Fibroblast of lung (primary cell): ENCODE results near the gene ABO. TPM values are rescaled to one million over a fixed set of nuclear protein-coding genes. Genes with fewer than 3 reads are reported as not detected.

Experiments used
- DNase-seq, 2 donors: peaks; one replicate each; pipeline versions ENCODE4 v3.0.0 to v3.0.0-alpha.2; 2010; ENCODE audit warnings: low read depth in 2 of 2
- H2AFZ ChIP-seq: 2 replicates; pipeline ENCODE4 v1.5.1; 2012; ENCODE audit warnings: low read length, control low read depth, inconsistent platforms
- H3K27ac ChIP-seq: 2 replicates; pipeline ENCODE4 v1.5.1; 2011; ENCODE audit warnings: low read length, control low read depth; ENCODE audit not compliant: insufficient read depth
- H3K27me3 ChIP-seq: 2 replicates; pipeline ENCODE4 v1.5.1; 2011; ENCODE audit warnings: mild to moderate bottlenecking, low read length; ENCODE audit not compliant: control insufficient read depth, insufficient read depth
- H3K36me3 ChIP-seq: 2 replicates; pipeline ENCODE4 v1.5.1; 2011; ENCODE audit warnings: low read length; ENCODE audit not compliant: control insufficient read depth, insufficient read depth
- H3K4me1 ChIP-seq: 2 replicates; pipeline ENCODE4 v1.5.1; 2011; ENCODE audit warnings: low read length; ENCODE audit not compliant: control insufficient read depth, insufficient read depth; ENCODE audit errors: extremely low read depth
- H3K4me2 ChIP-seq: 2 replicates; pipeline ENCODE4 v1.5.1; 2011; ENCODE audit warnings: low read length, control low read depth; ENCODE audit not compliant: insufficient read depth; ENCODE audit errors: extremely low read depth
- H3K4me3 ChIP-seq, 4 experiments: fragments of 200-600 bp in 1 of 4; sonication (generic) in 1 of 4; replicated peaks in 1 of 4; 2 replicates each; pipeline ENCODE4 v1.5.1; 2011 to 2016; ENCODE audit warnings: low read length in 4 of 4, low read depth in 3 of 4, mild to moderate bottlenecking in 3 of 4, control low read depth in 2 of 4, inconsistent platforms in 1 of 4, mixed read lengths in 1 of 4; ENCODE audit not compliant: insufficient read depth in 1 of 4; ENCODE audit errors: control extremely low read depth in 1 of 4
- H3K79me2 ChIP-seq: 2 replicates; pipeline ENCODE4 v1.5.1; 2012; ENCODE audit warnings: mild to moderate bottlenecking, low read length, inconsistent platforms; ENCODE audit not compliant: control insufficient read depth, insufficient read depth
- H3K9ac ChIP-seq: 2 replicates; pipeline ENCODE4 v1.5.1; 2011; ENCODE audit warnings: mild to moderate bottlenecking, low read length, control low read depth; ENCODE audit not compliant: insufficient read depth
- H3K9me3 ChIP-seq: 2 replicates; pipeline ENCODE4 v1.5.1; 2012; ENCODE audit warnings: low read depth, low read length; ENCODE audit not compliant: control insufficient read depth, insufficient read depth
- H4K20me1 ChIP-seq: 2 replicates; pipeline ENCODE4 v1.5.1; 2011; ENCODE audit warnings: low read length; ENCODE audit not compliant: control insufficient read depth, insufficient read depth; ENCODE audit errors: extremely low read depth
- EZH2 ChIP-seq: IDR thresholded peaks from 2 replicates; pipeline ENCODE4 v1.5.1; 2012; ENCODE audit warnings: low read length, control low read depth, mild to moderate bottlenecking; ENCODE audit errors: missing control alignments
- polyA plus RNA-seq, 2 donors: library from polyadenylated mRNA; depleted of rRNA in 1 of 2; stranded (reverse) in 1 of 2; unstranded in 1 of 2; fragments of >200 nt; gene quantifications; 2 replicates each; pipeline ENCODE4 v1.2.1, GENCODE V29; 2011 to 2012; ENCODE audit warnings: missing spikeins in 1 of 2
- total RNA-seq: library from RNA; depleted of rRNA; stranded (reverse); fragments of >200 nt; gene quantifications from 2 replicates; pipeline ENCODE4 v1.2.1, GENCODE V29; 2014
- TF ChIP-seq, protein P1 (sequence below), 2 donors: IDR thresholded peaks in 1 of 2; conservative IDR thresholded peaks in 1 of 2; 1 replicate in 1 of 2; 2 replicates in 1 of 2; pipeline ENCODE4 v1.5.1; 2011 to 2012; ENCODE audit warnings: low read length in 2 of 2, control low read depth in 1 of 2, inconsistent platforms in 1 of 2, low read depth in 1 of 2, mild to moderate bottlenecking in 1 of 2

ABO gene
- total and polyA plus RNA-seq, 2 donors (not counting 1 experiment from before 2014, with no cell fraction given) = not detected

- H2AFZ ChIP-seq = no peak overlapping the region
- DNase-seq = no peak
These were observed 47.6 kb downstream of the ABO start for GRCh38 chr9:133227242-133227860.

DNA sequence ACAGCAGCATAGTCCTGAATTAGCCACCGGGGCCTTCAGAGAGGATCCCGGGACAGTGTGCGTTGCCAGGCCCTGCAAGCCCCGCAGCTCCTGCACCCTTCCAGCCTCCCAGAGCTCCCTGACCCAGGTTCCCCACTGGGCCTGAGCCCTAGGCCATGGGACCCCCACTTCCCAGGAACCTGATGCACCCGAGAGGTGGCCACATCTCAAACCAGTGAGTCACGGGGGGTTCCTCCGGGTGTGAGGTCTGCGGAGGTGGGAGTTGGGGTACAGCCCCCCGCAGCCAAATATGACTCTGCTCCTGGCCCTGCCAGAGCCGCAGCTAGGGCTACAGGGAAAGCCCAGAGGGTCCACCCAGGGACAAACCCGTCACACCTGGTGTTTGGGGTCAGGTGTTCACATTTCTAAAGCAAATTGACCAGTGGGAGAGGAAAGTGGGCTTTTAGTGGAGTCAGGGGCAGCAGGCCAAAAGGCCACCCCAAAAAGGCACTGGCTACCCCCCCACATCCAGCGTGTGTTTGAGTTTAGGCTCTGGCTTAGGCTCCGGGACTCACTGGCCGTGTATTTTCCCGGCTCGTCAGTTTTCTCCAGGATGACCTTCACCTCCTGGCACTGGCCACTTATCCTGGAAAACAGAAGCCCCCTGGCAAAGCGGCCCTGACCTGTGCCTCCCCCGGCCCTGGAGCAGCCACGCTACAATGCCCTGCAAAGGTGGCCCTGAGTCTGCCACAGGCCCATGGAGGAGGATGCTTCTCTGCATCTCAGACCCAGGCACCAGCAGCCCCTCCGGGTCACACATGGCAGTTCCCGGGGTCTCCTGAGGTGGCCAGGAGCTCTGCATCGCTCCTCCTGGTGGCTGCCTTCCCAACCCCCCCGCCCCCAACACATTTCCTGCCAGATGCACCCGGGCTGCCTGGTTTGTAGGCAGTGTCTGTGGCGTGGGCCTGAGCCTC is 48.5 kb downstream of the ABO start:
- Histone ChIP-seq H3K4me3 (no peak overlapping the region), H3K9me3 (no peaks in the 10 kb centered on the region), H3K4me2 (no peak overlapping the region), H3K36me3 (no peaks in the 10 kb centered on the region), H3K79me2 (no peaks in the 10 kb centered on the region), H3K4me1 (no peaks in the 10 kb centered on the region), H3K9ac (no peak overlapping the region), H2AFZ (no peak overlapping the region), H3K27ac (no peak overlapping the region), H4K20me1 (no peaks in the 10 kb centered on the region), H3K27me3 (no peaks in the 10 kb centered on the region)
- TF ChIP-seq, protein P1, sequence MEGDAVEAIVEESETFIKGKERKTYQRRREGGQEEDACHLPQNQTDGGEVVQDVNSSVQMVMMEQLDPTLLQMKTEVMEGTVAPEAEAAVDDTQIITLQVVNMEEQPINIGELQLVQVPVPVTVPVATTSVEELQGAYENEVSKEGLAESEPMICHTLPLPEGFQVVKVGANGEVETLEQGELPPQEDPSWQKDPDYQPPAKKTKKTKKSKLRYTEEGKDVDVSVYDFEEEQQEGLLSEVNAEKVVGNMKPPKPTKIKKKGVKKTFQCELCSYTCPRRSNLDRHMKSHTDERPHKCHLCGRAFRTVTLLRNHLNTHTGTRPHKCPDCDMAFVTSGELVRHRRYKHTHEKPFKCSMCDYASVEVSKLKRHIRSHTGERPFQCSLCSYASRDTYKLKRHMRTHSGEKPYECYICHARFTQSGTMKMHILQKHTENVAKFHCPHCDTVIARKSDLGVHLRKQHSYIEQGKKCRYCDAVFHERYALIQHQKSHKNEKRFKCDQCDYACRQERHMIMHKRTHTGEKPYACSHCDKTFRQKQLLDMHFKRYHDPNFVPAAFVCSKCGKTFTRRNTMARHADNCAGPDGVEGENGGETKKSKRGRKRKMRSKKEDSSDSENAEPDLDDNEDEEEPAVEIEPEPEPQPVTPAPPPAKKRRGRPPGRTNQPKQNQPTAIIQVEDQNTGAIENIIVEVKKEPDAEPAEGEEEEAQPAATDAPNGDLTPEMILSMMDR (conservative IDR thresholded peaks at IDR 0.05 in 1 of 2, IDR thresholded peaks at IDR 0.05 in 1 of 2; ENCODE audit: low read depth in 1 of 2, low read length in 2 of 2) = no peak
- no peak for TF ChIP-seq EZH2
- no peak for DNase-seq

More at GRCh38 chr9:133227242-133227860, 47.6 kb downstream of the ABO start:
- Histone ChIP-seq H4K20me1 (no peaks in the 10 kb centered on the region), H3K4me3 (no peak overlapping the region), H3K27ac (no peak overlapping the region), H3K4me2 (no peak overlapping the region), H3K79me2 (no peaks in the 10 kb centered on the region), H3K4me1 (no peaks in the 10 kb centered on the region), H3K27me3 (no peaks in the 10 kb centered on the region), H3K9ac (no peak overlapping the region), H3K9me3 (no peaks in the 10 kb centered on the region), H3K36me3 (no peaks in the 10 kb centered on the region)
- TF ChIP-seq, protein P1 (conservative IDR thresholded peaks at IDR 0.05 in 1 of 2, IDR thresholded peaks at IDR 0.05 in 1 of 2; ENCODE audit: low read depth in 1 of 2, low read length in 2 of 2) = no peak

GRCh38 chr9:133225171-133226011 is 49.6 kb downstream of the ABO start:
- Histone ChIP-seq H3K4me3 (no peak overlapping the region), H3K36me3 (no peaks in the 10 kb centered on the region), H3K27me3 (no peaks in the 10 kb centered on the region), H3K4me1 (no peaks in the 10 kb centered on the region), H3K9me3 (no peaks in the 10 kb centered on the region), H3K27ac (no peak overlapping the region), H4K20me1 (no peaks in the 10 kb centered on the region), H3K9ac (no peak overlapping the region), H3K4me2 (no peak overlapping the region), H3K79me2 (no peaks in the 10 kb centered on the region), H2AFZ (no peak overlapping the region)
- no peak for TF ChIP-seq EZH2
- TF ChIP-seq, protein P1 (conservative IDR thresholded peaks at IDR 0.05 in 1 of 2, IDR thresholded peaks at IDR 0.05 in 1 of 2; ENCODE audit: low read depth in 1 of 2, low read length in 2 of 2) = no peak
- DNase-seq = no peak
